ENCODE measurements around the gene TMEM213. TPM values are rescaled to one million over a fixed set of nuclear protein-coding genes. Genes with fewer than 3 reads are reported as not detected.

TMEM213 gene
- total RNA-seq, 1 donor from 2014 or later, result not detected

- Mint-ChIP-seq H3K27ac (ENCODE audit: unreplicated experiment) (no peak overlapping the region), H3K9me3 (no peaks in the 10 kb centered on the region), H3K36me3 (ENCODE audit: low read depth) (no peaks in the 10 kb centered on the region), H3K4me3 (no peak overlapping the region), H3K27me3 (ENCODE audit: low read depth) (no peaks in the 10 kb centered on the region), H3K4me1 (peaks cover 14% of the 10 kb centered on the region)
- DNase-seq (ENCODE audit: low read depth, low spot score), result no peak
- no peak for TF ChIP-seq CTCF (conservative IDR thresholded peaks at IDR 0.05)
Observed at GRCh38 chr7:138756591-138757242, 41.1 kb upstream of the TMEM213 start.

- DNase-seq (ENCODE audit: low read depth, low spot score), result no peak
- peaks cover 3% of the 10 kb centered on the region for H3K4me1 Mint-ChIP-seq
- H3K4me3 Mint-ChIP-seq, result no peak overlapping the region
- H3K27ac Mint-ChIP-seq (ENCODE audit: unreplicated experiment), result no peak overlapping the region
- no peak for TF ChIP-seq CTCF (conservative IDR thresholded peaks at IDR 0.05)
- H3K9me3 Mint-ChIP-seq, result no peaks in the 10 kb centered on the region
- peaks cover under 1% of the 10 kb centered on the region for H3K27me3 Mint-ChIP-seq (ENCODE audit: low read depth)
- H3K36me3 Mint-ChIP-seq (ENCODE audit: low read depth), result no peaks in the 10 kb centered on the region
Observed at GRCh38 chr7:138768241-138768640, 29.6 kb upstream of the TMEM213 start.

- Mint-ChIP-seq H3K4me3 (no peak overlapping the region), H3K27me3 (ENCODE audit: low read depth) (peaks cover 3% of the 10 kb centered on the region)
Observed at GRCh38 chr7:138770904-138771303, 26.9 kb upstream of the TMEM213 start.

GRCh38 chr7:138773176-138773575 lies 24.6 kb upstream of the TMEM213 start:
- no peak for DNase-seq (ENCODE audit: low read depth, low spot score)
- Mint-ChIP-seq H3K4me3 (no peak overlapping the region), H3K27me3 (ENCODE audit: low read depth) (peaks cover 3% of the 10 kb centered on the region), H3K4me1 (no peaks in the 10 kb centered on the region), H3K27ac (ENCODE audit: unreplicated experiment) (no peak overlapping the region), H3K9me3 (no peaks in the 10 kb centered on the region), H3K36me3 (ENCODE audit: low read depth) (no peaks in the 10 kb centered on the region)
- TF ChIP-seq CTCF (conservative IDR thresholded peaks at IDR 0.05), result no peak

More at GRCh38 chr7:138770904-138771303, 26.9 kb upstream of the TMEM213 start:
- DNase-seq (ENCODE audit: low read depth, low spot score), result no peak
- H3K36me3 Mint-ChIP-seq (ENCODE audit: low read depth), result no peaks in the 10 kb centered on the region
- H3K9me3 Mint-ChIP-seq, result no peaks in the 10 kb centered on the region
- no peaks in the 10 kb centered on the region for H3K4me1 Mint-ChIP-seq
- no peak for TF ChIP-seq CTCF (conservative IDR thresholded peaks at IDR 0.05)
- no peak overlapping the region for H3K27ac Mint-ChIP-seq (ENCODE audit: unreplicated experiment)

- H3K27ac Mint-ChIP-seq (ENCODE audit: unreplicated experiment), result no peak overlapping the region
- peaks cover 3% of the 10 kb centered on the region for H3K27me3 Mint-ChIP-seq (ENCODE audit: low read depth)
- TF ChIP-seq CTCF (conservative IDR thresholded peaks at IDR 0.05), result no peak
- no peaks in the 10 kb centered on the region for H3K9me3 Mint-ChIP-seq
- H3K4me1 Mint-ChIP-seq, result no peaks in the 10 kb centered on the region
- H3K4me3 Mint-ChIP-seq, result no peak overlapping the region
- no peaks in the 10 kb centered on the region for H3K36me3 Mint-ChIP-seq (ENCODE audit: low read depth)
- DNase-seq (ENCODE audit: low read depth, low spot score), result no peak
Observed at GRCh38 chr7:138773817-138774216, 24.0 kb upstream of the TMEM213 start.

All from neural crest cell (in vitro differentiated cells).